Endothelial cell of umbilical vein (primary cell): ENCODE results near the gene CACNA1S. TPM values are rescaled to one million over a fixed set of nuclear protein-coding genes. Genes with fewer than 3 reads are reported as not detected.

Source experiments
- BruUV-seq: library from RNA; stranded (reverse); fragments of 400-500 nt; replicated peaks from 2 replicates; lab custom pipeline; 2021; lab: Mats Ljungman, UMichigan
- CTCF ChIA-PET: fragments of 300-600, 350-600 bp; sonication (Branson Sonifier 250); formaldehyde crosslinking; loops from one replicate; lab custom pipeline; 2021; ENCODE audit warnings: antibody characterized with exemption, inconsistent platforms; lab: Charles Lee
- POLR2A ChIA-PET: fragments of 300-600, 350-600 bp; sonication (Branson Sonifier 250); formaldehyde crosslinking; loops from one replicate; lab custom pipeline; 2021; ENCODE audit warnings: antibody characterized with exemption, inconsistent platforms; lab: Charles Lee
- DNase-seq: peaks from one replicate; pipeline ENCODE4 v3.0.0-alpha.2; 2011; ENCODE audit warnings: low read depth, low spot score
- FAIRE-seq: peaks from 2 replicates; lab custom pipeline; 2011; peaks lifted over from hg19 to GRCh38; lab: Jason Lieb, UNC
- H2AFZ ChIP-seq: 2 replicates; pipeline ENCODE4 v1.6.0; 2012; ENCODE audit warnings: low read depth, low read length, control low read depth, inconsistent platforms
- H3K27ac ChIP-seq: 2 replicates; pipeline ENCODE4 v1.5.1; 2011; ENCODE audit warnings: low read depth, mild to moderate bottlenecking, control low read depth, low read length, moderate library complexity; ENCODE audit not compliant: insufficient read depth
- H3K27me3 ChIP-seq, 2 experiments: 2 replicates each; pipeline versions ENCODE4 v1.6.0 to v1.6.1; 2011; ENCODE audit warnings: low read length in 2 of 2, mixed read lengths in 1 of 2; ENCODE audit not compliant: control insufficient read depth in 2 of 2, insufficient read depth in 2 of 2
- H3K36me3 ChIP-seq, 2 experiments: 2 replicates in 1 of 2; 3 replicates in 1 of 2; pipeline ENCODE4 v1.5.1; 2011; ENCODE audit warnings: low read length in 2 of 2, mild to moderate bottlenecking in 1 of 2, moderate library complexity in 1 of 2; ENCODE audit not compliant: control insufficient read depth in 2 of 2, insufficient read depth in 2 of 2; ENCODE audit errors: extremely low read depth in 1 of 2
- H3K4me1 ChIP-seq: 3 replicates; pipeline ENCODE4 v1.5.1; 2011; ENCODE audit warnings: mild to moderate bottlenecking, low read length; ENCODE audit not compliant: control insufficient read depth, insufficient read depth; ENCODE audit errors: extremely low read depth
- H3K4me2 ChIP-seq: 2 replicates; pipeline ENCODE4 v1.6.1; 2011; ENCODE audit warnings: low read length, control low read depth, mixed read lengths; ENCODE audit not compliant: insufficient read depth
- H3K4me3 ChIP-seq, 3 experiments: fragments of 200-600 bp in 1 of 3; sonication (generic), shearing (Covaris generic) in 1 of 3; replicated peaks in 1 of 3; 2 replicates each; pipeline ENCODE4 v1.5.1; 2011 to 2016; ENCODE audit warnings: control low read depth in 3 of 3, low read length in 3 of 3, mild to moderate bottlenecking in 2 of 3, inconsistent platforms in 1 of 3, low read depth in 1 of 3, moderate library complexity in 1 of 3; ENCODE audit not compliant: insufficient read depth in 1 of 3
- H3K79me2 ChIP-seq: 2 replicates; pipeline ENCODE4 v1.6.0; 2012; ENCODE audit warnings: low read length, inconsistent platforms; ENCODE audit not compliant: control insufficient read depth, insufficient read depth
- H3K9ac ChIP-seq: replicated peaks from 2 replicates; pipeline ENCODE3; 2011; ENCODE audit warnings: low read length, control low read depth; ENCODE audit not compliant: insufficient read depth; ENCODE audit errors: extremely low read depth
- H3K9me1 ChIP-seq: replicated peaks from 3 replicates; pipeline ENCODE4 v1.6.0; 2011; ENCODE audit warnings: mild to moderate bottlenecking, low read length; ENCODE audit not compliant: control insufficient read depth, insufficient read depth; ENCODE audit errors: extremely low read depth
- H3K9me3 ChIP-seq: replicated peaks from 2 replicates; pipeline ENCODE4 v1.5.1; 2012; ENCODE audit warnings: low read length, inconsistent platforms; ENCODE audit not compliant: control insufficient read depth, insufficient read depth
- H4K20me1 ChIP-seq: replicated peaks from 2 replicates; pipeline ENCODE3; 2011; ENCODE audit warnings: mild to moderate bottlenecking, low read length; ENCODE audit not compliant: control insufficient read depth, insufficient read depth; ENCODE audit errors: extremely low read depth
- CTCF ChIP-seq, 2 donors: IDR thresholded peaks; 1 replicate in 1 of 2; 2 replicates in 1 of 2; pipeline ENCODE4 v1.5.1; 2011; ENCODE audit warnings: low read length in 2 of 2, mild to moderate bottlenecking in 2 of 2, moderate library complexity in 2 of 2, control low read depth in 1 of 2, inconsistent platforms in 1 of 2, low read depth in 1 of 2; ENCODE audit not compliant: insufficient read depth in 1 of 2; ENCODE audit errors: extremely low read depth in 1 of 2
- EZH2 ChIP-seq: IDR thresholded peaks from 2 replicates; pipeline ENCODE4 v1.6.1; 2012; ENCODE audit warnings: borderline replicate concordance, low read depth, mild to moderate bottlenecking, moderate library complexity, low read length, inconsistent platforms; ENCODE audit not compliant: severe bottlenecking
- FOS ChIP-seq: IDR thresholded peaks from 2 replicates; pipeline ENCODE4 v1.6.1; 2011; ENCODE audit warnings: mild to moderate bottlenecking, low read length, moderate library complexity, borderline replicate concordance; ENCODE audit not compliant: insufficient read depth
- GATA2 ChIP-seq: IDR thresholded peaks from 2 replicates; pipeline ENCODE4 v1.7.0; 2011; ENCODE audit warnings: low read depth, mild to moderate bottlenecking, moderate library complexity, mixed read lengths, low read length; ENCODE audit not compliant: insufficient read length, insufficient read depth
- JUN ChIP-seq: IDR thresholded peaks from 2 replicates; pipeline ENCODE4 v1.6.1; 2011; ENCODE audit warnings: borderline replicate concordance, low read depth; ENCODE audit not compliant: insufficient read length, insufficient read depth
- MAX ChIP-seq: IDR thresholded peaks from 2 replicates; pipeline ENCODE4 v1.6.1; 2011; ENCODE audit not compliant: insufficient read depth, insufficient read length
- MYC ChIP-seq: IDR thresholded peaks from one replicate; pipeline ENCODE4 v1.6.1; 2011; ENCODE audit warnings: mild to moderate bottlenecking, low read depth, low read length
- POLR2A ChIP-seq: IDR thresholded peaks from 2 replicates; pipeline ENCODE4 v1.6.1; 2012; ENCODE audit warnings: low read depth, mild to moderate bottlenecking, control low read depth, low read length
- POLR2AphosphoS5 ChIP-seq: IDR thresholded peaks from 2 replicates; pipeline ENCODE4 v1.6.1; 2012; ENCODE audit warnings: low read depth, mild to moderate bottlenecking, control low read depth, low read length, moderate library complexity; ENCODE audit not compliant: insufficient read depth
- dilution Hi-C: fragments of 300-500 bp; cut with MboI; formaldehyde crosslinking; loops from one replicate; pipeline ENCODE4 v1.15.0; 2019; ENCODE audit warnings: low sequenced_read_pairs; ENCODE audit not compliant: extremely low pct_ligation_motif_present
- intact Hi-C: fragments of 100-400 bp; cut with micrococcal nuclease; formaldehyde crosslinking; loops from one replicate; pipeline ENCODE4 v1.10.0; 2022
- polyA plus RNA-seq, 4 experiments: library from polyadenylated mRNA; depleted of rRNA in 3 of 4; stranded (reverse) in 3 of 4; unstranded in 1 of 4; fragments of >200 nt; gene quantifications; 2 replicates each; pipeline versions ENCODE4 v1.2.1 to v1.2.3, GENCODE V29; 2011 to 2012; ENCODE audit warnings: missing spikeins in 1 of 4
- total RNA-seq: library from RNA; stranded (reverse); gene quantifications from 2 replicates; pipeline ENCODE4 v1.2.3, GENCODE V29; 2021

CACNA1S gene
- total and polyA plus RNA-seq, 2 donors (not counting 3 experiments of a cell fraction or from before 2014, with no cell fraction given), result not detected

DNA sequence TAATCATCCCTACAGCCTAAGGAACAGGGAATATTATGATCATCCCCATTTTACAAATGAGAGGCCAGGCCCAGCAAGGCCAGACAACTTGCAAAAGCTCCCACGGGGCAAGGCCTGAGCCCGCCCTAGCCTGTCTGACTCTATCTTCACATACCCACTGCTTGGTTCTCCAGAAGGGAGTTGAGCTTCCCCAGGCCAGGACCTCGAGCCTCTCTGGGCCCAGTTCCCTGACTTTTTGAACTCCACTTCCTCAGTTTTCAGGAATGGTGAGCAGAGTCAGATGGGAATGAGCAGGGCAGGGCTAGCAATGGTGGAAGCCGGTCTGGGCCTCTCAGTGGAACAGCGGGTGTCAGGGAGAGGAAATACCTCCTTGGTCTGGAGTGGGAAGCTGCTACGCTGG lies 39.3 kb downstream of the CACNA1S start:
- no peak overlapping the region for H3K9ac ChIP-seq
- H3K27ac ChIP-seq, result no peak overlapping the region
- no peaks in the 10 kb centered on the region for H3K9me3 ChIP-seq
- POLR2A ChIA-PET, result no interaction called here
- no peaks in the 10 kb centered on the region for H3K9me1 ChIP-seq
- intact Hi-C loops, result no loop called here
- DNase-seq (no peak), FAIRE-seq (no peak)
- H3K4me2 ChIP-seq, result no peak overlapping the region
- no peaks in the 10 kb centered on the region for H3K4me1 ChIP-seq
- CTCF ChIA-PET, result interaction anchor here (2.2 kb wide), 1 partner anchor 8 kb away, joined by 8 read pairs; no protein-coding TSS in a partner anchor
- no TSS peak for BruUV-seq
- H3K4me3 ChIP-seq, result no peak overlapping the region
- dilution Hi-C loops, result no loop called here
- no peaks in the 10 kb centered on the region for H4K20me1 ChIP-seq
- H3K79me2 ChIP-seq, result no peaks in the 10 kb centered on the region
- TF ChIP-seq MYC (no peak), POLR2A (no peak), EZH2 (no peak), CTCF (IDR thresholded peaks at IDR 0.05; ENCODE audit: extremely low read depth in 1 of 2, insufficient read depth in 1 of 2, low read depth in 1 of 2, low read length in 2 of 2) (no peak), FOS (no peak), POLR2AphosphoS5 (no peak), MAX (no peak), JUN (no peak), GATA2 (no peak)
- no peak overlapping the region for H2AFZ ChIP-seq
- no peaks in the 10 kb centered on the region for H3K36me3 ChIP-seq
- peaks cover 8 to 9% of the 10 kb centered on the region in 2 experiments for H3K27me3 ChIP-seq
